Fibroblast of skin of right biceps (primary cell): ENCODE measurements around the gene NTM.

Source experiments
- DNase-seq: peaks from one replicate; pipeline ENCODE4 v3.0.0-alpha.2; 2013

Gene NTM

GRCh38 chr11:132253469-132254264 is 883.3 kb downstream of the NTM start:
- DNase-seq = no peak

GRCh38 chr11:132254906-132255305 is 884.5 kb downstream of the NTM start:
- peak; percentile 34 for DNase-seq

- no peak for DNase-seq
Observed at GRCh38 chr11:132256528-132257279, 886.3 kb downstream of the NTM start.

- no peak for DNase-seq
Observed at GRCh38 chr11:132257871-132258270, 887.5 kb downstream of the NTM start.

- peak; percentile 88 for DNase-seq
Observed at GRCh38 chr11:132258875-132259274, 888.5 kb downstream of the NTM start.

- no peak for DNase-seq
Observed at GRCh38 chr11:132260636-132261035, 890.2 kb downstream of the NTM start.

GRCh38 chr11:132263241-132263640 is 892.8 kb downstream of the NTM start:
- no peak for DNase-seq

GRCh38 chr11:132263875-132264274 is 893.5 kb downstream of the NTM start:
- no peak for DNase-seq

- DNase-seq = no peak
Observed at GRCh38 chr11:132264616-132265015, 894.2 kb downstream of the NTM start.

- peak; percentile 73 for DNase-seq
Observed at GRCh38 chr11:132278801-132279574, 908.6 kb downstream of the NTM start.

GRCh38 chr11:132284048-132284447 is 913.6 kb downstream of the NTM start:
- no peak for DNase-seq

GRCh38 chr11:132284611-132285010 is 914.2 kb downstream of the NTM start:
- DNase-seq = no peak

GRCh38 chr11:132285631-132286030 is 915.2 kb downstream of the NTM start:
- DNase-seq = no peak

GRCh38 chr11:132286106-132286505 is 915.7 kb downstream of the NTM start:
- DNase-seq = no peak

- no peak for DNase-seq
Observed at GRCh38 chr11:132288036-132288435, 917.6 kb downstream of the NTM start.

- no peak for DNase-seq
Observed at GRCh38 chr11:132289590-132290256, 919.3 kb downstream of the NTM start.

GRCh38 chr11:132293586-132293985 is 923.2 kb downstream of the NTM start:
- no peak for DNase-seq

GRCh38 chr11:132296946-132297610 is 926.7 kb downstream of the NTM start:
- no peak for DNase-seq

- no peak for DNase-seq
Observed at GRCh38 chr11:132298357-132298756, 927.9 kb downstream of the NTM start.

GRCh38 chr11:132300283-132300682 is 929.9 kb downstream of the NTM start:
- no peak for DNase-seq

GRCh38 chr11:132301465-132301864 is 931.0 kb downstream of the NTM start:
- no peak for DNase-seq

- no peak for DNase-seq
Observed at GRCh38 chr11:132301900-132302299, 931.5 kb downstream of the NTM start.
